Panc1 (cell line): ENCODE data around the gene HAGH. TPM values are rescaled to one million over a fixed set of nuclear protein-coding genes. Genes with fewer than 3 reads are reported as not detected.

Experiments
- ATAC-seq: fragments of 200-7000 bp; cut with Tn5 transposase; 2 replicates; pipeline ENCODE4 v1.9.1; 2020; ENCODE audit warnings: mild to moderate bottlenecking, moderate library complexity
- BruUV-seq: library from RNA; stranded (reverse); fragments of 400-500 nt; replicated peaks from 2 replicates; lab custom pipeline; 2021; lab: Mats Ljungman, UMichigan
- CTCF ChIA-PET: fragments of 300-600 bp; sonication (Branson Sonifier 250); formaldehyde crosslinking; loops from one replicate; lab custom pipeline; 2022; ENCODE audit warnings: antibody characterized with exemption; lab: Charles Lee
- POLR2A ChIA-PET: fragments of 300-600 bp; sonication (Branson Sonifier 250); formaldehyde crosslinking; loops from one replicate; lab custom pipeline; 2022; ENCODE audit warnings: antibody characterized with exemption; lab: Charles Lee
- DNase-seq: peaks from one replicate; pipeline ENCODE4 v3.0.0-alpha.2; 2010; ENCODE audit warnings: low read depth, low spot score
- H3K27ac ChIP-seq: 2 replicates; pipeline ENCODE4 v1.5.1; 2011; ENCODE audit warnings: mild to moderate bottlenecking, low read length, inconsistent platforms
- H3K27me3 ChIP-seq: fragments of 200-500 bp; sonication (Bioruptor generic); 2 replicates; pipeline ENCODE4 v1.6.0; 2014; ENCODE audit warnings: low read length, inconsistent platforms; ENCODE audit not compliant: control insufficient read depth, insufficient read depth
- H3K36me3 ChIP-seq: fragments of 200-500 bp; sonication (Bioruptor generic); 2 replicates; pipeline ENCODE4 v1.5.1; 2014; ENCODE audit warnings: inconsistent platforms, mild to moderate bottlenecking, low read length, moderate library complexity; ENCODE audit not compliant: control insufficient read depth, insufficient read depth
- H3K4me1 ChIP-seq: 2 replicates; pipeline ENCODE4 v1.5.1; 2011; ENCODE audit warnings: inconsistent platforms, mild to moderate bottlenecking, low read length, moderate library complexity; ENCODE audit not compliant: control insufficient read depth, insufficient read depth
- H3K4me3 ChIP-seq, 2 experiments: 2 replicates each; pipeline ENCODE4 v1.5.1; 2011 to 2012; ENCODE audit warnings: low read depth in 2 of 2, low read length in 2 of 2, mild to moderate bottlenecking in 2 of 2, inconsistent platforms in 1 of 2, moderate library complexity in 1 of 2
- H3K9me3 ChIP-seq: fragments of 200-500 bp; sonication (Bioruptor generic); 2 replicates; pipeline ENCODE4 v1.5.1; 2014; ENCODE audit warnings: low read depth, mild to moderate bottlenecking, inconsistent platforms, low read length, moderate library complexity; ENCODE audit not compliant: control insufficient read depth, insufficient read depth
- CTCF ChIP-seq: fragments of 450-650 bp; IDR thresholded peaks from 2 replicates; pipeline ENCODE4 v1.5.1; 2017; ENCODE audit warnings: mild to moderate bottlenecking
- POLR2AphosphoS5 ChIP-seq: IDR thresholded peaks from 2 replicates; pipeline ENCODE4 v1.6.1; 2012; ENCODE audit warnings: mild to moderate bottlenecking, low read depth, low read length, moderate library complexity
- REST ChIP-seq, 2 experiments: IDR thresholded peaks; 2 replicates each; pipeline ENCODE4 v1.6.1; 2011 to 2012; ENCODE audit warnings: low read depth in 2 of 2, control low read depth in 1 of 2, low read length in 1 of 2, mild to moderate bottlenecking in 1 of 2, moderate library complexity in 1 of 2; ENCODE audit not compliant: insufficient read depth in 1 of 2
- SIN3A ChIP-seq: IDR thresholded peaks from 2 replicates; pipeline ENCODE4 v1.6.1; 2012; ENCODE audit warnings: low read depth, mild to moderate bottlenecking, low read length, moderate library complexity, borderline replicate concordance; ENCODE audit not compliant: insufficient read depth
- TCF7L2 ChIP-seq: IDR thresholded peaks from 2 replicates; pipeline ENCODE4 v1.6.1; 2011; ENCODE audit warnings: mild to moderate bottlenecking, low read depth, low read length, inconsistent platforms
- in situ Hi-C: cut with HindIII; loops from 2 replicates; pipeline ENCODE4 v1.10.0; 2016; ENCODE audit warnings: low sequenced_read_pairs, low pct_unique_long_range_greater_than_20kb
- intact Hi-C: fragments of 100-400 bp; cut with micrococcal nuclease; formaldehyde crosslinking; loops from one replicate; pipeline ENCODE4 v1.10.0; 2022; ENCODE audit not compliant: unreplicated experiment
- total RNA-seq: library from RNA; stranded (reverse); gene quantifications from one replicate; pipeline ENCODE4 v1.2.1, GENCODE V29; 2021; ENCODE audit not compliant: unreplicated experiment

The HAGH gene
- total RNA-seq, 1 experiment from 2014 or later, result 58.9 TPM

GRCh38 chr16:1766701-1767100, 59.9 kb downstream of the HAGH start:
- Histone ChIP-seq H3K4me1 (peaks cover 14% of the 10 kb centered on the region), H3K27me3 (no peaks in the 10 kb centered on the region), H3K27ac (no peak overlapping the region), H3K4me3 (no peak overlapping the region), H3K9me3 (no peaks in the 10 kb centered on the region), H3K36me3 (no peaks in the 10 kb centered on the region; the same call in 1 of the 2 replicates)
- intact Hi-C loops, result no loop called here
- TF ChIP-seq POLR2AphosphoS5 (no peak), SIN3A (no peak), CTCF (no peak), TCF7L2 (no peak), REST (IDR thresholded peaks at IDR 0.05; ENCODE audit: insufficient read depth in 1 of 2, low read depth in 2 of 2, low read length in 1 of 2) (no peak)
- CTCF ChIA-PET, result no interaction called here
- no TSS peak for BruUV-seq
- POLR2A ChIA-PET, result no interaction called here
- DNase-seq (no peak), ATAC-seq (no peak)
- in situ Hi-C loops, result no loop called here

GRCh38 chr16:1766231-1766630, 60.4 kb downstream of the HAGH start:
- BruUV-seq, result no TSS peak

More at GRCh38 chr16:1766231-1766630, 60.4 kb downstream of the HAGH start:
- in situ Hi-C loops (no loop called here), intact Hi-C loops (no loop called here)
- TF ChIP-seq CTCF (no peak), POLR2AphosphoS5 (no peak), SIN3A (no peak), REST (IDR thresholded peaks at IDR 0.05; ENCODE audit: insufficient read depth in 1 of 2, low read depth in 2 of 2, low read length in 1 of 2) (no peak), TCF7L2 (no peak)
- Histone ChIP-seq H3K4me1 (peaks cover 14% of the 10 kb centered on the region), H3K27me3 (no peaks in the 10 kb centered on the region), H3K27ac (no peak overlapping the region), H3K4me3 (no peak overlapping the region), H3K36me3 (no peaks in the 10 kb centered on the region; the same call in 1 of the 2 replicates), H3K9me3 (no peaks in the 10 kb centered on the region)
- ChIA-PET CTCF (no interaction called here), POLR2A (no interaction called here)
- ATAC-seq, result no peak
- no peak for DNase-seq
